HFF-Myc (cell line): ENCODE results near the gene KCTD17.

Experiments used
- DNase-seq: peaks from one replicate; pipeline ENCODE4 v3.0.0-alpha.2; 2011; ENCODE audit warnings: low read depth; ENCODE audit errors: extremely low read depth
- H3K4me3 ChIP-seq: replicated peaks from 2 replicates; pipeline ENCODE4 v1.5.1; 2011; ENCODE audit warnings: low read depth, mild to moderate bottlenecking, control low read depth, low read length
- TF ChIP-seq, protein P1 (sequence below): IDR thresholded peaks from 2 replicates; pipeline ENCODE4 v1.5.1; 2012; ENCODE audit warnings: mild to moderate bottlenecking, low read depth, low read length, control low read depth; ENCODE audit errors: missing control alignments

KCTD17 gene

DNA sequence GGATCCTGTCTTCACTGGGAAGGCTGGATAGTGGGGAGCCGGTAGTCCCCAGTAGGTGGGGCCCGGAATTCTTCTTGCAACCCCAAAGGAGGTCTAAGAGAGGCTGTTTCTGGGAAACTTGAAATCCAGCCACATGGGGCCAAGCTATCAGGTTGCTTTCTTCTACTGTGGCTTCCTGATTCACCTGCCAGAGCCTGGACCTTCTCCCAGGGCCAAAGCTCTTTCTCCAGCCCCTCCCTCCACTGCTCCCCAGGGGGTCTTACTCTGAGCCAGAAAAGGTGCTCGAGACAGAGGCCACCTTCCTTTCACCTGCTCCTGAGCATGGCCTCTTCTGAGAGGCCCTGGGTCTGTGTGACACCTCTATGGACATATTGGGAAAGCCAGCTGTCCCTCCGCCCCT is 41.4 kb upstream of the KCTD17 start:
- TF ChIP-seq, protein P1, sequence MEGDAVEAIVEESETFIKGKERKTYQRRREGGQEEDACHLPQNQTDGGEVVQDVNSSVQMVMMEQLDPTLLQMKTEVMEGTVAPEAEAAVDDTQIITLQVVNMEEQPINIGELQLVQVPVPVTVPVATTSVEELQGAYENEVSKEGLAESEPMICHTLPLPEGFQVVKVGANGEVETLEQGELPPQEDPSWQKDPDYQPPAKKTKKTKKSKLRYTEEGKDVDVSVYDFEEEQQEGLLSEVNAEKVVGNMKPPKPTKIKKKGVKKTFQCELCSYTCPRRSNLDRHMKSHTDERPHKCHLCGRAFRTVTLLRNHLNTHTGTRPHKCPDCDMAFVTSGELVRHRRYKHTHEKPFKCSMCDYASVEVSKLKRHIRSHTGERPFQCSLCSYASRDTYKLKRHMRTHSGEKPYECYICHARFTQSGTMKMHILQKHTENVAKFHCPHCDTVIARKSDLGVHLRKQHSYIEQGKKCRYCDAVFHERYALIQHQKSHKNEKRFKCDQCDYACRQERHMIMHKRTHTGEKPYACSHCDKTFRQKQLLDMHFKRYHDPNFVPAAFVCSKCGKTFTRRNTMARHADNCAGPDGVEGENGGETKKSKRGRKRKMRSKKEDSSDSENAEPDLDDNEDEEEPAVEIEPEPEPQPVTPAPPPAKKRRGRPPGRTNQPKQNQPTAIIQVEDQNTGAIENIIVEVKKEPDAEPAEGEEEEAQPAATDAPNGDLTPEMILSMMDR: no peak
- H3K4me3 ChIP-seq: no peak overlapping the region
- DNase-seq: no peak

DNA sequence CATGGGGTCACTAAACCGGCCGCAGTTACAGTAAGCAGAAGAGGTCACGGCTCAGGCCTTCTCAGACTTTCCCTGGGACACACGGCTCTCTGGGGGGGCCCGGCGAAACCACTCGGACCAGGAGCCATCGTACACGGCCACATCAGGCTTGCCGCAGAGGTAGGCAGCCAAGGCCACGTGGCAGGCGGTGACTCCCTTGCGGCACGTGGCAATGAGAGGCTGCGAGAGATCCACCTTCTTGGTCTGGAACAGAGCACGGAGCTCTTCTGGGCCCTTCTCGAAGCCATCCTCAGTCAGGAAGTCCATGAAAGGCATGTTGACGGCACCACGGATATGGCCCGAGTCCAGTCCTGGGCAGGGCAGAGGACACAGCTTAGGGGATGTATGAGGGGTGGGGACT is 40.6 kb upstream of the KCTD17 start:
- DNase-seq: no peak
- H3K4me3 ChIP-seq: no peak overlapping the region
- TF ChIP-seq, protein P1: no peak

- TF ChIP-seq, protein P1: no peak
- no peak overlapping the region for H3K4me3 ChIP-seq
- DNase-seq: no peak
Observed at GRCh38 chr22:37011472-37011871, 40.1 kb upstream of the KCTD17 start.

DNA sequence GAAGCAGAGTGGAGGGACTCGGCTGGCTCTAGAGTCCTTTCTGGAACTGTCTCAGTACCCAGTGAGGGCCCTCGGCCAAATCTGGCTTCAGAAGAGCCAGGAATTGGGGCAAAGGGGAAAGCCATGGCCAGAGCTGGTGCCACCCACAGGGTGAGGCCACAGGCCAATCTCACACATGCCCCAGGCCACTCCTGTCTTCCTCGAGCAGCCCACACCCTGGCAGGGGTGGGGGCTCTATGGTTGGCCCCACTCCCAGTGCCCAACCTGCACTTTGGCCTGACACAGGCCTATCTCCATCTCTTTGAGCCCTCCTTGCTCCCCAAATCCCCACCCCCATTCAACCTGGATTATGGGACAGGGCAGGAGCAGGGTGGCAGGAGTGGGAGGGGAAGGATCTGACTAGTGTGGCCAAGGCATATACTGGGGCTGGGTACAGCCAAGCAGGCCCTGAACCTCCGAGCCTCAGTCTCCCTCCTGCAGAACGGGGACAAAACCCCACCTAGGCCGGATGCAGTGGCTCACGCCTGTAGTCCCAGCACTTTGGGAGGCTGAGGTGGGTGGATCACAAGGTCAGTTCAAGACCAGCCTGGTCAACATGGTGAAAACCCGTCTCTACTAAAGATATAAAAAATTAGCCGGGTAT is 39.2 kb upstream of the KCTD17 start:
- H3K4me3 ChIP-seq: no peak overlapping the region
- no peak for DNase-seq
- TF ChIP-seq, protein P1: no peak

DNA sequence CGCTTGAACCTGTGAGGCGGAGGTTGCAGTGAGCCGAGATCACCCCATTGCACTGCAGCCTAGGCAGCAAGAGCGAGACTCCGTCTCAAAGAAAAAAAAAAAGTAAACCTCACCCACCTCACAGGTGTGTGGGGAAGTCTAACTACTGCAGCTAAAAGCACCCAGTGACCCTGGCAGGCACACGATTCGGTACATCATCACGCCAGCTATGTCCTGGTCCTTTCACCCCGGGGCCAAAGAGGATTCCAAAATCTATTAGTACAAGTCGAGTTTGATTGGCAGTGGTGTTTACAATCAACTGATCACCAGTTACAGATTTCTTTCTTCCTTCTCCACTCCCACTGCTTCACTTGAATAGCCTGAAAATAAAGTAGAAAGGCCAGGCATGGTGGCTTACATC is 38.6 kb upstream of the KCTD17 start:
- TF ChIP-seq, protein P1: no peak
- no peak overlapping the region for H3K4me3 ChIP-seq
- no peak for DNase-seq

DNA sequence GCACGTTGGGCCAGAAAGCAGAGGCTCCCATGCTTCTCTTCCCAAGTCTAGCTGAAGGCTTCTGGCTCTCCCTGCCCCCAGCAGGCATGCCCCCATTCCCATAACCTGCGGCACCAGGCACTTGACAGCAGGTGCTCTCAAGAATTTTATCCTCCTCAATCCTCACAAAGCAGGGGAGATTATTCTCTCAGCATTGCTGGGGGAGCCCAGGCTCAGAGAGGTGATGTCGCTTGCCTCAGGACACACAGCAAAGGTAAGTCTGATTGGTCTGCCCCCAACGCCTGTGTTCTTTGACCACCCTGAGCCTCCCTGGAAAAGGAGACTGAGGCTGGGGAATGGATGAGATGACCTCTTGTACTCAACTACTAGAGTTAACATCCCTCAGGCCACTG is 37.1 kb upstream of the KCTD17 start:
- no peak for DNase-seq
- no peak overlapping the region for H3K4me3 ChIP-seq
- TF ChIP-seq, protein P1: no peak
